HG03457 (cell line): Measurements from ENCODE around the gene ARHGEF7.

Source experiments
- ATAC-seq: cut with Tn5 transposase; IDR thresholded peaks from one replicate; pipeline ENCODE4 v1.9.1; 2021; ENCODE audit warnings: moderate number of reproducible peaks; ENCODE audit not compliant: unreplicated experiment

Gene ARHGEF7

GRCh38 chr13:111131048-111131447 lies 15.9 kb downstream of the ARHGEF7 start:
- no peak for ATAC-seq

- ATAC-seq: no peak
These were observed 16.5 kb downstream of the ARHGEF7 start for GRCh38 chr13:111131611-111132010.

- no peak for ATAC-seq
These were observed 17.8 kb downstream of the ARHGEF7 start for GRCh38 chr13:111132948-111133347.

GRCh38 chr13:111139452-111139851 lies 24.3 kb downstream of the ARHGEF7 start:
- ATAC-seq: no peak

- ATAC-seq: no peak
These were observed 24.9 kb downstream of the ARHGEF7 start for GRCh38 chr13:111139873-111140561.

- ATAC-seq: no peak
These were observed 25.5 kb downstream of the ARHGEF7 start for GRCh38 chr13:111140562-111141105.

- ATAC-seq: no peak
These were observed 27.4 kb downstream of the ARHGEF7 start for GRCh38 chr13:111142472-111142871.

- no peak for ATAC-seq
These were observed 28.9 kb downstream of the ARHGEF7 start for GRCh38 chr13:111143865-111144540.

GRCh38 chr13:111145071-111145470 lies 30.0 kb downstream of the ARHGEF7 start:
- ATAC-seq: no peak

- ATAC-seq: no peak
These were observed 30.4 kb downstream of the ARHGEF7 start for GRCh38 chr13:111145506-111145905.

- no peak for ATAC-seq
These were observed 37.7 kb downstream of the ARHGEF7 start for GRCh38 chr13:111152844-111153243.

- peak; percentile 86 for ATAC-seq
These were observed 38.3 kb downstream of the ARHGEF7 start for GRCh38 chr13:111153279-111153976.

- ATAC-seq: peak; percentile 42
These were observed 38.8 kb downstream of the ARHGEF7 start for GRCh38 chr13:111153977-111154332.

GRCh38 chr13:111156421-111156820 lies 41.3 kb downstream of the ARHGEF7 start:
- no peak for ATAC-seq

- no peak for ATAC-seq
These were observed 43.2 kb downstream of the ARHGEF7 start for GRCh38 chr13:111158136-111158805.

GRCh38 chr13:111159362-111160320 lies 44.5 kb downstream of the ARHGEF7 start:
- no peak for ATAC-seq

- no peak for ATAC-seq
These were observed 45.5 kb downstream of the ARHGEF7 start for GRCh38 chr13:111160648-111161047.

- no peak for ATAC-seq
These were observed 46.8 kb downstream of the ARHGEF7 start for GRCh38 chr13:111161601-111162600.
